OCI-M1 (cell line): Measurements from ENCODE around the gene DAPL1.

Source experiments
- DNase-seq: peaks from one replicate; lab custom pipeline; 2025; lab: John Stamatoyannopoulos, UW

Gene DAPL1

DNA sequence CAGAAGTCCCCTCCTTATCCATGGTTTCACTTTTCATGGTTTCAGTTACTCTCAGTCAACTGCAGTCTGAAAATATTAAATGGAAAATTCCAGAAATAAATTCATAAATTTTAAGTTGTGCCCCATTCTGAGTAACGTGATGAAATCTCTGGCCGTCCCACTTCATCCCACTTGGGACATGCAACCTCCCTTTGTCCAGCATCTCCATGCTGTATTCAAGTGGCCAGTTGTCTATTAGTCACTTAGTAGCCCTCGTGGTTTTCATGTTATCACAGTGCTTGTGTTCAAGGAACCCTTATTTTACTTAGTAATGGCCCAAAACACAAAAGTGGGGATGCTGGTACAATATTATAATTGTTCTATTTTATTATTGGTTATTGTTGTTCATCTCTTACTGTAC is 18.0 kb upstream of the DAPL1 start:
- DNase-seq, result no peak

DNA sequence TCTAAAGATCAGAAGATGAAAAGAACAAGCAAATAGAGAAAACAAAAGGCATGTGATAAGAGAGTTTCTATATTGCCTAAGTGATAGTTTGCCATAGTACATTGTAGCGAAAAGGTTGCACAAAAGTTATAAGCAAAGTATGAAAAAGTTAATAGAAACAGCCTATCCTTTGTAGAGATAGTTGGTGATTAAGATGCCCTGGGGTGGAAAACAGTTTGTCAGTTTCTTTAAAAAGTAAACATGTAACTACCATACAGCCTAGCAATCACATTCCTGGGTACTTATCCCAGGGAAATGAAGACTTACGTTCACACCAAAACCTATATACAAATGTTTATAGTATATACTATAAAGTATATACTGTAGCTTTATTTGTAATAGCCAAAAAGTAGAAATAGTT is 16.9 kb upstream of the DAPL1 start:
- DNase-seq, result no peak

- DNase-seq, result no peak
Measured at GRCh38 chr2:158779621-158780020, 15.5 kb upstream of the DAPL1 start.

- DNase-seq, result peak; percentile 42
Measured at GRCh38 chr2:158781353-158781961, 13.7 kb upstream of the DAPL1 start.

DNA sequence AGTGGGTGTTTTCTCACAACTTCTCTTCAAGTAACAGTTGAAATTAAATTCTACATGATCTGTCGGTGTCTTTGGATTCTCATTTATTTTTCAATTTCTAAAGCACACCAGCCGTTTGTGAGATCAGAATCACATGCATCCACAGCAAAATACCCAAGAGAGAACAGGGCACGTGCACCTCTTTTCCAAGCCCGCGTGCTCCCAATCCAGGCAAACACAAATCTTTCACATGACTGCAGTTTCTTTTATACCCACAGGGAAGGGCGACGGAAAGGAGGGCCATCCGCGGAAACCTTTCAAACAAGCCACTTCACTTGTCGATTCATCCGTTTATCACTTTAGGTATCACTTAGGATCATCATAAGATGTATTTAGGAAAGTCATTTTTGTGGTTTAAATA is 13.0 kb upstream of the DAPL1 start:
- DNase-seq, result no peak

GRCh38 chr2:158782616-158783015 is 12.5 kb upstream of the DAPL1 start:
- DNase-seq, result no peak

DNA sequence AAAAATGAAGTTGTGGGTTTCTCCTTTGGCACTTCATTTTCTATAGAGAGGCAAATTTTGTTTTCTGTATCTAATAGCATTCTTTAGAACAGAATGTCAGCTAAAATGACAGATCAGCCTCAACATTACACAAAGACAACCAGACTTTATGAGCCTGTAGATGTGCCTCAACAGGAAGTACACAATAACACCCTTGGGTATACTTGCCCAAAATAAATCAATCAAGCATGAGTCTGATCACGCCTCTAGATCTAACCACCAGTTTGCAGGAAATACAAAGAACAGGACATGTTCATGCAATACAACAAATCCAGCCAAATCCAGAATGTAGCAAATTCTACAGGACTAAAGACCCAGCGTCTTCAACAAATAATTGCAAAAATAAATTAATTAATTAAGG is 11.2 kb upstream of the DAPL1 start:
- DNase-seq, result no peak

GRCh38 chr2:158786897-158787296 is 8.2 kb upstream of the DAPL1 start:
- no peak for DNase-seq

DNA sequence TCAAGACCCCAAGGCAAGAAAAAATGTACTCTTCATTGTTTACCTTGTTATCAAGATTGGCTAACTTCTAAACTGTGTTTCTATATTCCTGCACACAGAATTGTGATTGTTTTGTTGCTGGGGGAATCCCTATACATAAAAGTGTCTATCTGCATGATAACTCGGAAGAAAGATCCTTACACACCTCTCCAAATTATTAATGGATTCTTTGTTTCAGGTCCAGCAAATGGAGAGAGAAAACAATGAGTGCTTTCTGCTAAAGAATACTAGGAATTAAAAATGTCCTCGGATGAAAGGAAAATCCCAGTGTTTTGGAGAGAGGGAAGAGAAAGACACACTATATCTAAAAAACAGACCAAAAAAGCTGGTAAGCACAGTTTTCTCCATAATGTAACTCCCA is 6.2 kb upstream of the DAPL1 start:
- DNase-seq, result no peak

DNA sequence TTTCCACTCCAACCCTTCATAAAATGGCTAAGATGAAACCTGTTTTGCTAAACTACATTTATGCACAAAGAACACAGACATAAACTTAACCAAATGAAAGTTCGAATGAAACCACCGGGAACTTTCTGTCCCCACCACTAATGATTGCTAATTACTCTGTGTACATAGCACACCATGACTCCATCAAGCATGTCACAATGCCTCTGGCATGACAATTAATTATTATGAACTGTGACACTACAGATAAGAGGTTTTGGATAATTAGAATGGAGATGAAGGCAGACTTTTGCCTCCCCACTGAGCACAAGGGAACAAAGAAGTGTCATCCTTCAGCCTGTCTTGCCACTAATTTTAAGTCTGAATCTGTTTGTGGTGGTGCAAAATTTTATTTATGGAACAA is 1.5 kb downstream of the DAPL1 start:
- DNase-seq, result no peak

DNA sequence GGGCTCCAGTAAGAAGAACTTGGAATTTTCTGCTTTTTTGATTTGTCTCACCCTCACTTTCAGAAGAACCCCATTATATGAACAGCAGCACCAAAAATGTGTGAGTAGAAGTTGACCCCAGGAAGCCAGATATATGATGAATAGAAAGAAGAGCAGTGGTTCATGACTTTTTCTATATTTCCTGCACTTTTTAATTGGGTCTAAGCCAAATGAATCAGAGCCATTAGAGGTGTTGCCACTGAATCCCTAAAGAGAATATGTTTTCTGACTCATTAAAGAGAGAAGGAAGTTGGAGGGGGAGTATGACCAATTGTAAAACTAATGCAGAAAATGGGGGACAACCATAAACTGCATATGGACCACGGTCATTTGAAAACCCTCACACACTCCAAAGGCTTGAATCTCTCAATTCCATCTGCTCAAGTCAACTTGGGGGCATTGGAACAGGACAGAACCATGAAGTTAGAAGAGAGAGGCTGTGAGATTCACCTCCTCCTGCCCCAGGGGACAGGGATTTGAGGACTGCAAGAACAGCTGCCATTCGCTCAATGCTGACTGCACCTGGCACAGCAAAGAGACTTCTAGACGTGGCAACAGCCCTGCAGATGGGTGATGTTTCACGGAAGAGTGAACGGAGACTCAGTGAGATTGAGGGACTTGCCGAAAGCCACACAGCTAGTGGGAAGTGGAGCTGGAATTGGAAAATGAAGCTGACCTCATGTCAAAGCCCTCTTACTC is 3.0 kb downstream of the DAPL1 start:
- no peak for DNase-seq

GRCh38 chr2:158799181-158799580 is 4.1 kb downstream of the DAPL1 start:
- no peak for DNase-seq

- DNase-seq, result no peak
Measured at GRCh38 chr2:158803506-158803905, 8.4 kb downstream of the DAPL1 start.

DNA sequence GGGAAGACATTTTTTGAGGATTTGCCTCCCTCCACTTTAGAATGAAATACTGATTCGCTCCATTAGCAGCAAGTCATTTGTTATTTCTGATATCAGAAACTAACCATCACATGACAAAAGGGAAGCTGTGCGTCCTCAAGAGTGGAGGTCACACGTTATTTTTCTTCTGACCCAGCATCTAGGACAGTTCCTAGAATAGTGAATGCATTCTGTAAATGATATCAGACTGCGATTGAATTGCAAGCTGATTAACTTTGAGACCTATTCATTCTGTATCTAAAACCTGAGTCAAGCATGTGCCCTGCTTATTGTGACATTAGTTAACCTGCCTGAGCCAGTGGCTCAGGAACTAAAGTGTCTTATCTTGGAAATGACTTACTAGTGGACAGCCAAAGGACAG is 10.1 kb downstream of the DAPL1 start:
- DNase-seq, result no peak

- no peak for DNase-seq
Measured at GRCh38 chr2:158805936-158806335, 10.8 kb downstream of the DAPL1 start.

- no peak for DNase-seq
Measured at GRCh38 chr2:158806941-158807340, 11.8 kb downstream of the DAPL1 start.

DNA sequence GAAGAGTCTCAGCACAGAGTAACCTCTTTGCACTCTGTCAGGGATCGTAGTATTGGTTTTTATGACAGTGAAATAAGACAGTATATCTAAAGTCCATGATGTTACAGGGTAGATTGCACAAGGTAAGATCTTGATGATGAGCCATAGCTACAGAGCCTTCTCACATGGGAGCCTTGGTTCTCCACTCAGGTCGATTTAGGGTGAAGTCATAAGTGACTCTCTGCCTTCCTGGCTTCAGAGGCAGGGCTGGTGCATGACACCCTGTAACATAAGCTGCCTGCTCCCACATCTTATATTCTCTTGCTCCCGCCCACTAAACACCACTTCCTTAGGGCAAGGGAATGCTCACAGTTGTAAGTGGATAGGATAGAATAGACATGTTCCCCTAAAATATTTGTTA is 13.3 kb downstream of the DAPL1 start:
- no peak for DNase-seq

DNA sequence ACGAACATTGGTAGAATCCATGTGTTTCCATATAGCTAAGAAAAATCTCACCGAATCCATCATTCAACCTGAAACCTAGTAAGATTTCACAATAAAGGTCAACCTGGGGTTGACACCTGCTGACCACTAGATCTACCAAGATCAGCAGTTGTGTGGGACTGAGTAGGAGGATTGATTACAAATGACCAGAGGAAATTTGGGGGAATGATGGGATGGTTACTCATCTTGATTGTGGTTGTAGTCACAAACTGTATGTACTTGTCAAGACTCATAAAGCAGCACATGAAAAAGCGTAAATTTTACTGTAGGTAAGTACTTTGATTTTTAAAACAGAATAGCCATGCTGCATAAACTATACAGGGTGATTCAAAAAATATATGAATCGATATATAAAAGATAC is 14.7 kb downstream of the DAPL1 start:
- DNase-seq, result no peak

GRCh38 chr2:158810731-158811460 is 15.8 kb downstream of the DAPL1 start:
- DNase-seq, result no peak

GRCh38 chr2:158815166-158815565 is 20.0 kb downstream of the DAPL1 start:
- no peak for DNase-seq

DNA sequence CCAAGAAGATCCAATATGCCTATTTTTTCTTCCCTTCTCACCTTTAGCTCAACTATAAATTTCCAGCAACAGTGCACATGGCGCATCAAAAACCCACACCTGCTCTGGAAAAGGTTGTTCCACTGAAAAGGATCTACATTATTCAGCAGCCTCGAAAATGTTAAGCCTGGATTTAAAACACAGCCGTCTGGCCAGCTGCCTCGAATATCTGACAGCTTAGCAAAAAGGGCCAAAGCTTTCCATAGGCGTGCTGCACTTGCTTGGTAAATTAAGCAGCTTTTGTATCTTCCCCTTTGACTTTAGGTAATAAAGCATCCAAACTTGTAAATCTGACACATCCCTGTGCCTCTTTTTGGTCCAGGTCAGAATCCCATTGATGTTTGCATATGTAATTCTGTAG is 20.5 kb downstream of the DAPL1 start:
- DNase-seq, result no peak

GRCh38 chr2:158817588-158817987 is 22.5 kb downstream of the DAPL1 start:
- no peak for DNase-seq

DNA sequence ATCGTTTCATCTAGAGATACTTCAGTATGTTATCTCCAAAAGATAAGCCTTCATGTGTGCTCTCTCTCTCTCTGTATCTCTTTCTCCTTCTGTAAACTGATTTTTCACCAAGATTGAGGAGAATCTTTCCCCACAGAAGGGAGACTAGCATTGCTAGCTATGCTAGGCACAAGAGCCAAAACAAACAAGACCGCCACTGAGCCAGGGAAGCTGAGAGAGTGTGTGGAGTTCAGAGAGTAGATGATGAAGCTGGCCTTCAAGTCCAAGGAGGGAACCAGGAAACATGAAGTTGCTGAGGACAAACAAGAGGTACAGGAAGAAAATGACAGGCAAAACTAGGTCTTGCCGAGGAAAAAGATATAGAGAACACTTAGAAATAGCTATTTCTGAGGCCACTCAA is 23.4 kb downstream of the DAPL1 start:
- DNase-seq, result no peak
